ENCODE measurements around the gene FSTL4. TPM values are rescaled to one million over a fixed set of nuclear protein-coding genes. Genes with fewer than 3 reads are reported as not detected.

FSTL4 gene
- total and polyA plus RNA-seq, 2 donors (not counting 1 experiment from before 2014, with no cell fraction given), result 0.31 to 6.7 TPM

- Histone ChIP-seq H3K4me2 (replicated peaks; ENCODE audit: low read depth, low read length, poor library complexity, severe bottlenecking) (no peak overlapping the region), H3K27me3 (replicated peaks in 1 of 4; ENCODE audit: control extremely low read depth in 1 of 4, control insufficient read depth in 3 of 4, insufficient read depth in 4 of 4, low read length in 3 of 4) (no peaks in the 10 kb centered on the region), H3K36me3 (replicated peaks in 1 of 2; ENCODE audit: control extremely low read depth in 1 of 2, control insufficient read depth in 1 of 2, extremely low read depth in 1 of 2, insufficient read depth in 2 of 2, low read length in 1 of 2) (no peaks in the 10 kb centered on the region), H3K9me3 (ENCODE audit: control extremely low read depth in 1 of 3, control insufficient read depth in 2 of 3, insufficient read depth in 1 of 3, low read length in 2 of 3) (no peaks in the 10 kb centered on the region), H3K27ac (ENCODE audit: low read length in 2 of 2) (no peak overlapping the region), H3K4me3 (ENCODE audit: control extremely low read depth in 1 of 5, extremely low read depth in 1 of 5, insufficient read depth in 1 of 5, low read depth in 2 of 5, low read length in 4 of 5) (no peak overlapping the region), H3K79me2 (ENCODE audit: control insufficient read depth, insufficient read depth, low read length) (no peaks in the 10 kb centered on the region), H4K20me1 (ENCODE audit: control insufficient read depth, insufficient read depth, low read length, poor library complexity, severe bottlenecking) (no peaks in the 10 kb centered on the region), H2AFZ (ENCODE audit: insufficient read depth, low read depth, low read length, poor library complexity, severe bottlenecking) (no peak overlapping the region), H3K4me1 (ENCODE audit: control insufficient read depth in 2 of 2, insufficient read depth in 2 of 2, low read length in 2 of 2) (peaks cover 0 to 15% of the 10 kb centered on the region in 2 donors), H3K9ac (ENCODE audit: low read length) (no peak overlapping the region)
- Mint-ChIP-seq H3K4me1 (peaks cover 7% of the 10 kb centered on the region), H3K27me3 (peaks cover 18% of the 10 kb centered on the region), H3K4me3 (no peak overlapping the region), H3K9me3 (ENCODE audit: insufficient read depth) (no peaks in the 10 kb centered on the region), H3K27ac (no peak overlapping the region)
- TF ChIP-seq EZH2 (IDR thresholded peaks at IDR 0.05; ENCODE audit: borderline replicate concordance, insufficient read depth, low read depth, low read length, poor library complexity, severe bottlenecking) (no peak), CTCF (IDR thresholded peaks at IDR 0.05) (no peak)
- intact Hi-C loops (cut with micrococcal nuclease), result no loop called here
- no peak for ATAC-seq (ENCODE audit: low read depth)
- 93% methylated on average over 10 of the region's 11 CpGs for WGBS (ENCODE audit: insufficient coverage)
- no peak for DNase-seq
- POLR2A ChIA-PET, result no interaction called here
- CTCF ChIA-PET, result interaction anchor here (0.6 to 1.7 kb wide), 4 partner anchors 9 to 1148 kb away, joined by 3 to 8 read pairs (median 4); no protein-coding TSS in a partner anchor
Observed at GRCh38 chr5:133427121-133427777, 185.1 kb downstream of the FSTL4 start.

GRCh38 chr5:133426264-133426663 lies 186.1 kb downstream of the FSTL4 start:
- Histone ChIP-seq H3K9me3 (ENCODE audit: control extremely low read depth in 1 of 3, control insufficient read depth in 2 of 3, insufficient read depth in 1 of 3, low read length in 2 of 3) (no peaks in the 10 kb centered on the region), H3K9ac (ENCODE audit: low read length) (no peak overlapping the region), H3K27me3 (replicated peaks in 1 of 4; ENCODE audit: control extremely low read depth in 1 of 4, control insufficient read depth in 3 of 4, insufficient read depth in 4 of 4, low read length in 3 of 4) (no peaks in the 10 kb centered on the region), H4K20me1 (ENCODE audit: control insufficient read depth, insufficient read depth, low read length, poor library complexity, severe bottlenecking) (no peaks in the 10 kb centered on the region), H3K4me2 (replicated peaks; ENCODE audit: low read depth, low read length, poor library complexity, severe bottlenecking) (no peak overlapping the region), H2AFZ (ENCODE audit: insufficient read depth, low read depth, low read length, poor library complexity, severe bottlenecking) (no peak overlapping the region), H3K79me2 (ENCODE audit: control insufficient read depth, insufficient read depth, low read length) (no peaks in the 10 kb centered on the region), H3K4me3 (ENCODE audit: control extremely low read depth in 1 of 5, extremely low read depth in 1 of 5, insufficient read depth in 1 of 5, low read depth in 2 of 5, low read length in 4 of 5) (no peak overlapping the region), H3K36me3 (replicated peaks in 1 of 2; ENCODE audit: control extremely low read depth in 1 of 2, control insufficient read depth in 1 of 2, extremely low read depth in 1 of 2, insufficient read depth in 2 of 2, low read length in 1 of 2) (no peaks in the 10 kb centered on the region), H3K27ac (ENCODE audit: low read length in 2 of 2) (no peak overlapping the region), H3K4me1 (ENCODE audit: control insufficient read depth in 2 of 2, insufficient read depth in 2 of 2, low read length in 2 of 2) (peaks cover 0 to 15% of the 10 kb centered on the region in 2 donors)
- WGBS (ENCODE audit: insufficient coverage), result 92% methylated on average over 7 of the region's 9 CpGs
- intact Hi-C loops (cut with micrococcal nuclease), result no loop called here
- TF ChIP-seq CTCF (IDR thresholded peaks at IDR 0.05), result no peak
- TF ChIP-seq EZH2 (IDR thresholded peaks at IDR 0.05; ENCODE audit: borderline replicate concordance, insufficient read depth, low read depth, low read length, poor library complexity, severe bottlenecking), result no peak
- Mint-ChIP-seq H3K4me1 (peaks cover 7% of the 10 kb centered on the region), H3K27ac (no peak overlapping the region), H3K27me3 (peaks cover 28% of the 10 kb centered on the region), H3K4me3 (no peak overlapping the region), H3K9me3 (ENCODE audit: insufficient read depth) (no peaks in the 10 kb centered on the region)
- DNase-seq (no peak), ATAC-seq (ENCODE audit: low read depth) (no peak)
- ChIA-PET CTCF (interaction anchor here (1.1 to 5.8 kb wide), 5 partner anchors 8 to 518 kb away, joined by 3 to 87 read pairs (median 4); no protein-coding TSS in a partner anchor), POLR2A (no interaction called here)

Data from B cell (primary cell).